BE2C (cell line): ENCODE data around the gene RBM8A.
A peak's percentile ranks its signal among the peaks of the same experiment; 100 is the strongest.

Source experiments
- DNase-seq: peaks from one replicate; pipeline ENCODE4 v3.0.0-alpha.2; 2020
- H3K27me3 ChIP-seq: fragments of 250-450 bp; sonication (Bioruptor Pico); 2 replicates; pipeline ENCODE4 v1.5.1; 2020; ENCODE audit warnings: mild to moderate bottlenecking
- H3K36me3 ChIP-seq: fragments of 250-450 bp; sonication (Bioruptor Pico); 2 replicates; pipeline ENCODE4 v1.5.1; 2020; ENCODE audit warnings: mild to moderate bottlenecking
- H3K4me1 ChIP-seq: fragments of 250-450 bp; sonication (Bioruptor Pico); 2 replicates; pipeline ENCODE4 v1.5.1; 2020
- H3K4me3 ChIP-seq: 2 replicates; pipeline ENCODE4 v1.5.1; 2011; ENCODE audit warnings: low read depth, low read length
- H3K9me3 ChIP-seq: fragments of 250-450 bp; sonication (Bioruptor Pico); 2 replicates; pipeline ENCODE4 v1.5.1; 2020
- TF ChIP-seq, protein P1 (sequence below): IDR thresholded peaks from 2 replicates; pipeline ENCODE4 v1.5.1; 2012; ENCODE audit warnings: mild to moderate bottlenecking, low read depth, low read length

The RBM8A gene

DNA sequence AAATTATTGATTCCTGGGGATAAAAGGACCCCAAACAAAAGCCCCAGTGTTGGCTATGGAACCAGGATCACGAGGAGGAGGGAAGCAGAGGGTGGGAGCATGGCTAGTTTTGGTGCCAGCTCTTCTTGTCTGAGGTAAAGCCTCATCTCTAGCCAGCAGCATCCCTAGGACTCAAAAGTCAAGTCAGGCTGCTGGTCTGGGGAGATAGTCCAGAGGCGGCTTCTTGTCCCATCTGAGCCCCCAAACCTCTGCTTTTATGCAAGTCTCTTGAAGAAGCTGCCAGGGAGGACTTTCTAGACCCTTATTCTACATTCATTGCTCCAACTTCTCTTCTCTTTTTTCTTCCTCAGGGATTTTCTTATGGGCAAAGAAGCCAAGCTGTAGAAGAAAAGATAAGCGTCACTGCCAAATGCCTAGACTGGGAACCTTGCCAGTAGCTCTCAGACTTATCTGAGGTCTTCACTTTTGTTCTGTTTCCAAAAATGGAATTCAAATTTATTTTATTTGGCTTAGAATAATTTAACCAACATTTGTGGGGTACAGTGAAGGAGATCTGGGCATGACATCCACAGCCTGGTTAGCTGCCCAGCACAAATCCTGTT, 34.7 kb downstream of the RBM8A start:
- no peak overlapping the region for H3K4me3 ChIP-seq
- H3K27me3 ChIP-seq, result no peaks in the 10 kb centered on the region
- no peaks in the 10 kb centered on the region for H3K36me3 ChIP-seq
- no peaks in the 10 kb centered on the region for H3K9me3 ChIP-seq
- no peak for DNase-seq
- TF ChIP-seq, protein P1, sequence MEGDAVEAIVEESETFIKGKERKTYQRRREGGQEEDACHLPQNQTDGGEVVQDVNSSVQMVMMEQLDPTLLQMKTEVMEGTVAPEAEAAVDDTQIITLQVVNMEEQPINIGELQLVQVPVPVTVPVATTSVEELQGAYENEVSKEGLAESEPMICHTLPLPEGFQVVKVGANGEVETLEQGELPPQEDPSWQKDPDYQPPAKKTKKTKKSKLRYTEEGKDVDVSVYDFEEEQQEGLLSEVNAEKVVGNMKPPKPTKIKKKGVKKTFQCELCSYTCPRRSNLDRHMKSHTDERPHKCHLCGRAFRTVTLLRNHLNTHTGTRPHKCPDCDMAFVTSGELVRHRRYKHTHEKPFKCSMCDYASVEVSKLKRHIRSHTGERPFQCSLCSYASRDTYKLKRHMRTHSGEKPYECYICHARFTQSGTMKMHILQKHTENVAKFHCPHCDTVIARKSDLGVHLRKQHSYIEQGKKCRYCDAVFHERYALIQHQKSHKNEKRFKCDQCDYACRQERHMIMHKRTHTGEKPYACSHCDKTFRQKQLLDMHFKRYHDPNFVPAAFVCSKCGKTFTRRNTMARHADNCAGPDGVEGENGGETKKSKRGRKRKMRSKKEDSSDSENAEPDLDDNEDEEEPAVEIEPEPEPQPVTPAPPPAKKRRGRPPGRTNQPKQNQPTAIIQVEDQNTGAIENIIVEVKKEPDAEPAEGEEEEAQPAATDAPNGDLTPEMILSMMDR, result no peak
- H3K4me1 ChIP-seq, result peaks cover 6% of the 10 kb centered on the region; the same call in 1 of the 2 replicates

- H3K4me3 ChIP-seq, result peak overlapping the region; percentile 4; the same call in 1 of the 2 replicates
- TF ChIP-seq, protein P1, result peak; percentile 98
These were observed 35.4 kb downstream of the RBM8A start for GRCh38 chr1:145891587-145892485.

DNA sequence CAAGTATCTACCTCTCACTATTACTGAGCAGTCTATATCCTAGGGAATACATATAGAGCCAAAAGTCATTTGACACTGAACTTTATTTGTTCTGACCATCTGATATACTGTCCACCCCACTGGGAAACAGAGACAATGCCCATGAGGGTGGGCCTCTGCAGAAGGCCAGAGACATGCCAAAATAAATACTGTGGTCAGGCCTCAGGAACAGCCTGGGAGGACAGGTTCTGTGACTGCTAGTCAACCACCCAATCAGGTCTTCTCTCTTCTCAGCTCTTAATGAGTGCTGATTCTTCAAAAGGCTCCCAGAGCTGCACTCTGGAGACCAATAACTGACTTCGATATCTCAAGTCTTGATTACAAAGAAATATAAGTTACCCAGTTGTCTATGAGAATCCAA, 36.1 kb downstream of the RBM8A start:
- peaks cover 6% of the 10 kb centered on the region; the same call in 1 of the 2 replicates for H3K4me1 ChIP-seq
- no peaks in the 10 kb centered on the region for H3K9me3 ChIP-seq
- no peak for DNase-seq
- H3K4me3 ChIP-seq, result no peak overlapping the region
- no peaks in the 10 kb centered on the region for H3K27me3 ChIP-seq
- TF ChIP-seq, protein P1, result no peak
- no peaks in the 10 kb centered on the region for H3K36me3 ChIP-seq

More at GRCh38 chr1:145891587-145892485, 35.4 kb downstream of the RBM8A start:
- Histone ChIP-seq H3K4me1 (peaks cover 6% of the 10 kb centered on the region; the same call in 1 of the 2 replicates), H3K27me3 (no peaks in the 10 kb centered on the region), H3K36me3 (no peaks in the 10 kb centered on the region), H3K9me3 (no peaks in the 10 kb centered on the region)
- DNase-seq, result peak; percentile 94

DNA sequence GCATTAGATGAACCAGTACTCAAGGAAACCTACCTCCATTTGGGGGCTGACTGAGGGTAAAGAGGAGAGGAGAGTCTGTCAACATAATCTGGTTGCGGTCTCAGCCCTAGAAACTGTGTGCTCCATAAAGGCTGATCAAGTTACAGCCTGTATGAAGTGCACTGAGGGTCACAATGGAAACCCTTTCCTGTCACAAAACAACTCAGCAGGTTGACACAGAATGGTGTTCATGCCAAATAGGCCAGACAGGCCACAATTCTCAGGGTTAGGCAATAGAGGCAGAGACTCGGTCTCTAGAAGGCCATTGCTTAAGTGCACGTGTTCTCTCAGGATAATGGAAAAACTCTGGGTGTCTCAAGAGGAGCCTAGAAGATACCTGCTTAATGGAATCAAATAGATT, 37.6 kb downstream of the RBM8A start:
- TF ChIP-seq, protein P1, result no peak
- no peaks in the 10 kb centered on the region for H3K9me3 ChIP-seq
- H3K27me3 ChIP-seq, result peaks cover 4% of the 10 kb centered on the region; the same call in 1 of the 2 replicates
- H3K36me3 ChIP-seq, result no peaks in the 10 kb centered on the region
- no peak for DNase-seq
- no peak overlapping the region for H3K4me3 ChIP-seq
- H3K4me1 ChIP-seq, result peaks cover 6% of the 10 kb centered on the region; the same call in 1 of the 2 replicates

GRCh38 chr1:145887631-145888030, 39.7 kb downstream of the RBM8A start:
- TF ChIP-seq, protein P1, result no peak
- Histone ChIP-seq H3K4me1 (peaks cover 6% of the 10 kb centered on the region; the same call in 1 of the 2 replicates), H3K9me3 (no peaks in the 10 kb centered on the region), H3K36me3 (no peaks in the 10 kb centered on the region), H3K27me3 (peaks cover 9% of the 10 kb centered on the region; the same call in 1 of the 2 replicates), H3K4me3 (no peak overlapping the region)
- no peak for DNase-seq

- Histone ChIP-seq H3K36me3 (no peaks in the 10 kb centered on the region), H3K4me1 (no peaks in the 10 kb centered on the region), H3K9me3 (no peaks in the 10 kb centered on the region), H3K4me3 (no peak overlapping the region), H3K27me3 (peaks cover 9% of the 10 kb centered on the region; the same call in 1 of the 2 replicates)
- DNase-seq, result no peak
- TF ChIP-seq, protein P1, result no peak
These were observed 40.5 kb downstream of the RBM8A start for GRCh38 chr1:145886816-145887215.
